Measurements from ENCODE around the gene FGGY. TPM values are rescaled to one million over a fixed set of nuclear protein-coding genes. Genes with fewer than 3 reads are reported as not detected.

Gene FGGY
- total RNA-seq, 2 donors from 2014 or later = 14.1 to 14.8 TPM

- H3K9me3 Mint-ChIP-seq = peaks cover 27% of the 10 kb centered on the region
- no peak overlapping the region for H3K9ac ChIP-seq (ENCODE audit: extremely low read depth, low read length, poor library complexity, severe bottlenecking)
- H3K27me3 Mint-ChIP-seq (ENCODE audit: insufficient read depth) = no peaks in the 10 kb centered on the region
- no peaks in the 10 kb centered on the region for H3K36me3 ChIP-seq (ENCODE audit: control insufficient read depth, insufficient read depth, low read length)
- no peak overlapping the region for H3K4me3 ChIP-seq (ENCODE audit: low read length)
- 90 to 94% methylated on average over 2 to 3 of the region's 3 CpGs for WGBS, 2 experiments (ENCODE audit: insufficient coverage in 1 of 2, insufficient read length in 1 of 2)
- no peaks in the 10 kb centered on the region for H3K4me1 ChIP-seq (ENCODE audit: control insufficient read depth, insufficient read depth, low read length)
- H3K9me3 ChIP-seq (ENCODE audit: control insufficient read depth, low read length) = no peaks in the 10 kb centered on the region
- H3K27ac Mint-ChIP-seq = no peak overlapping the region
- TF ChIP-seq, protein P1, sequence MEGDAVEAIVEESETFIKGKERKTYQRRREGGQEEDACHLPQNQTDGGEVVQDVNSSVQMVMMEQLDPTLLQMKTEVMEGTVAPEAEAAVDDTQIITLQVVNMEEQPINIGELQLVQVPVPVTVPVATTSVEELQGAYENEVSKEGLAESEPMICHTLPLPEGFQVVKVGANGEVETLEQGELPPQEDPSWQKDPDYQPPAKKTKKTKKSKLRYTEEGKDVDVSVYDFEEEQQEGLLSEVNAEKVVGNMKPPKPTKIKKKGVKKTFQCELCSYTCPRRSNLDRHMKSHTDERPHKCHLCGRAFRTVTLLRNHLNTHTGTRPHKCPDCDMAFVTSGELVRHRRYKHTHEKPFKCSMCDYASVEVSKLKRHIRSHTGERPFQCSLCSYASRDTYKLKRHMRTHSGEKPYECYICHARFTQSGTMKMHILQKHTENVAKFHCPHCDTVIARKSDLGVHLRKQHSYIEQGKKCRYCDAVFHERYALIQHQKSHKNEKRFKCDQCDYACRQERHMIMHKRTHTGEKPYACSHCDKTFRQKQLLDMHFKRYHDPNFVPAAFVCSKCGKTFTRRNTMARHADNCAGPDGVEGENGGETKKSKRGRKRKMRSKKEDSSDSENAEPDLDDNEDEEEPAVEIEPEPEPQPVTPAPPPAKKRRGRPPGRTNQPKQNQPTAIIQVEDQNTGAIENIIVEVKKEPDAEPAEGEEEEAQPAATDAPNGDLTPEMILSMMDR (conservative IDR thresholded peaks at IDR 0.05) = no peak
- H3K27me3 ChIP-seq (ENCODE audit: control insufficient read depth, insufficient read depth, low read length, poor library complexity, severe bottlenecking) = no peaks in the 10 kb centered on the region
- peaks cover 9% of the 10 kb centered on the region for H3K36me3 Mint-ChIP-seq (ENCODE audit: low read depth)
- H3K27ac ChIP-seq (ENCODE audit: low read depth, low read length) = no peak overlapping the region
- no peak overlapping the region for H3K4me3 Mint-ChIP-seq
- H3K4me1 Mint-ChIP-seq = no peaks in the 10 kb centered on the region
- DNase-seq = no peak
Measured at GRCh38 chr1:59473831-59474230, 176.9 kb downstream of the FGGY start.

DNA sequence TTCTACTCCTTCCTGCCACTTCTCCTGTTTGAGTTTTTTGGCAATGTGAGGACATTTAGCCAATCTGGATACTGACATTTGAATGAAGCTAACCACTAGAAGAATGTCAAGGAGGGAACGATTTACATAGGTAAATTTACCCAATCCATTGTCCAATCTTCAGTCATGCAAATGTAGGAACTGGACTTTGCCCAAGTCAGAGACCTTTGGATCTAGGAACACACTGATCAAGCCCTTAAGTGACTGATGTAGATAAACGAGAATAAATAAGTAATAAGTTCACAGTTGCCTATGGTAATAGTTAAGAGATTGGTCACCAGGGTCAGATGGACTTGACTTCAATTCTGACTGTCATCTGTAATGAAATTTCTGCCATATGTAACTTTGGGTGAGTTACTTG lies 177.6 kb downstream of the FGGY start:
- WGBS, 2 experiments (ENCODE audit: insufficient coverage in 1 of 2, insufficient read length in 1 of 2) = 93 to 97% methylated on average over 2 of the region's 2 CpGs
- Histone ChIP-seq H3K4me1 (ENCODE audit: control insufficient read depth, insufficient read depth, low read length) (no peaks in the 10 kb centered on the region), H3K9me3 (ENCODE audit: control insufficient read depth, low read length) (no peaks in the 10 kb centered on the region), H3K4me3 (ENCODE audit: low read length) (no peak overlapping the region), H3K27me3 (ENCODE audit: control insufficient read depth, insufficient read depth, low read length, poor library complexity, severe bottlenecking) (no peaks in the 10 kb centered on the region), H3K9ac (ENCODE audit: extremely low read depth, low read length, poor library complexity, severe bottlenecking) (no peak overlapping the region), H3K27ac (ENCODE audit: low read depth, low read length) (no peak overlapping the region), H3K36me3 (ENCODE audit: control insufficient read depth, insufficient read depth, low read length) (no peaks in the 10 kb centered on the region)
- H3K36me3 Mint-ChIP-seq (ENCODE audit: low read depth) = peaks cover 9% of the 10 kb centered on the region
- H3K27ac Mint-ChIP-seq = no peak overlapping the region
- H3K4me3 Mint-ChIP-seq = no peak overlapping the region
- no peaks in the 10 kb centered on the region for H3K27me3 Mint-ChIP-seq (ENCODE audit: insufficient read depth)
- H3K4me1 Mint-ChIP-seq = no peaks in the 10 kb centered on the region
- H3K9me3 Mint-ChIP-seq = peaks cover 21% of the 10 kb centered on the region
- TF ChIP-seq, protein P1 (conservative IDR thresholded peaks at IDR 0.05) = no peak
- DNase-seq = no peak

GRCh38 chr1:59475737-59476136 lies 178.8 kb downstream of the FGGY start:
- Histone ChIP-seq H3K9me3 (ENCODE audit: control insufficient read depth, low read length) (no peaks in the 10 kb centered on the region), H3K9ac (ENCODE audit: extremely low read depth, low read length, poor library complexity, severe bottlenecking) (no peak overlapping the region), H3K27ac (ENCODE audit: low read depth, low read length) (no peak overlapping the region), H3K27me3 (ENCODE audit: control insufficient read depth, insufficient read depth, low read length, poor library complexity, severe bottlenecking) (peaks cover 3% of the 10 kb centered on the region), H3K36me3 (ENCODE audit: control insufficient read depth, insufficient read depth, low read length) (no peaks in the 10 kb centered on the region), H3K4me1 (ENCODE audit: control insufficient read depth, insufficient read depth, low read length) (no peaks in the 10 kb centered on the region), H3K4me3 (ENCODE audit: low read length) (no peak overlapping the region)
- peaks cover 17% of the 10 kb centered on the region for H3K9me3 Mint-ChIP-seq
- H3K4me1 Mint-ChIP-seq = no peaks in the 10 kb centered on the region
- WGBS, 2 experiments (ENCODE audit: insufficient coverage in 1 of 2, insufficient read length in 1 of 2) = 88 to 94% methylated on average over 4 of the region's 4 CpGs
- no peak for DNase-seq
- TF ChIP-seq, protein P1 (conservative IDR thresholded peaks at IDR 0.05) = no peak
- H3K4me3 Mint-ChIP-seq = no peak overlapping the region
- H3K27ac Mint-ChIP-seq = no peak overlapping the region
- H3K36me3 Mint-ChIP-seq (ENCODE audit: low read depth) = peaks cover 9% of the 10 kb centered on the region
- no peaks in the 10 kb centered on the region for H3K27me3 Mint-ChIP-seq (ENCODE audit: insufficient read depth)

Measured in endodermal cell (in vitro differentiated cells).